GM23248 (cell line): ENCODE results near the gene SELENOO. TPM values are rescaled to one million over a fixed set of nuclear protein-coding genes. Genes with fewer than 3 reads are reported as not detected.

Experiments used
- DNase-seq: peaks from one replicate; pipeline ENCODE4 v3.0.0-alpha.2; 2015
- H2AFZ ChIP-seq: fragments of 200-600 bp; sonication (generic); 2 replicates; pipeline ENCODE4 v1.6.1; 2016; ENCODE audit warnings: antibody characterized with exemption
- H3F3A ChIP-seq: fragments of 200-600 bp; sonication (generic); 2 replicates; pipeline ENCODE4 v1.6.1; 2016; ENCODE audit warnings: mild to moderate bottlenecking, antibody characterized with exemption, mixed run types; ENCODE audit not compliant: insufficient read depth
- H3K27ac ChIP-seq: fragments of 200-600 bp; sonication (generic); 2 replicates; pipeline ENCODE4 v1.5.1; 2016; ENCODE audit warnings: mild to moderate bottlenecking
- H3K27me3 ChIP-seq: fragments of 200-600 bp; sonication (generic); replicated peaks from 2 replicates; pipeline ENCODE4 v1.6.1; 2016; ENCODE audit warnings: mild to moderate bottlenecking; ENCODE audit not compliant: insufficient read depth
- H3K36me3 ChIP-seq: fragments of 200-600 bp; sonication (generic); 2 replicates; pipeline ENCODE4 v1.6.1; 2016; ENCODE audit warnings: low read depth, mild to moderate bottlenecking
- H3K4me1 ChIP-seq: fragments of 200-600 bp; sonication (generic); 2 replicates; pipeline ENCODE4 v1.6.1; 2016; ENCODE audit warnings: mild to moderate bottlenecking; ENCODE audit not compliant: insufficient read depth
- H3K4me2 ChIP-seq: fragments of 200-600 bp; sonication (generic); one replicate; pipeline ENCODE4 v1.6.1; 2016; ENCODE audit warnings: mild to moderate bottlenecking; ENCODE audit not compliant: unreplicated experiment
- H3K4me3 ChIP-seq: fragments of 200-600 bp; sonication (generic); 2 replicates; pipeline ENCODE4 v1.5.1; 2016; ENCODE audit warnings: mild to moderate bottlenecking
- H3K79me2 ChIP-seq: fragments of 200-600 bp; sonication (generic); 2 replicates; pipeline ENCODE4 v1.6.1; 2016; ENCODE audit warnings: mild to moderate bottlenecking; ENCODE audit not compliant: insufficient read depth
- H3K9ac ChIP-seq: fragments of 200-600 bp; sonication (generic); 2 replicates; pipeline ENCODE4 v1.6.1; 2016; ENCODE audit warnings: mild to moderate bottlenecking
- H3K9me2 ChIP-seq: fragments of 200-600 bp; sonication (generic); 2 replicates; pipeline ENCODE4 v1.6.1; 2016; ENCODE audit warnings: mixed run types, mild to moderate bottlenecking, moderate library complexity; ENCODE audit not compliant: insufficient read depth
- H3K9me3 ChIP-seq: fragments of 200-600 bp; sonication (generic); one replicate; pipeline ENCODE4 v1.6.1; 2017; ENCODE audit warnings: low read depth
- H4K20me1 ChIP-seq: fragments of 200-600 bp; sonication (generic); 2 replicates; pipeline ENCODE4 v1.6.0; 2016; ENCODE audit not compliant: insufficient read depth
- EZH2 ChIP-seq: fragments of 200-600 bp; sonication (generic); IDR thresholded peaks from 2 replicates; pipeline ENCODE4 v1.6.1; 2018; ENCODE audit warnings: antibody characterized with exemption, mild to moderate bottlenecking; ENCODE audit not compliant: insufficient read depth, poor library complexity, severe bottlenecking
- EZH2phosphoT487 ChIP-seq: fragments of 200-600 bp; sonication (generic); IDR thresholded peaks from 2 replicates; pipeline ENCODE4 v1.6.1; 2018; ENCODE audit warnings: antibody characterized with exemption, moderate library complexity, mild to moderate bottlenecking, low read depth; ENCODE audit not compliant: insufficient read depth
- WGBS, 2 experiments: methylation state at CpG; one replicate each; pipeline ENCODE4 v1.1.6; 2015 to 2017; ENCODE audit warnings: low lambda C conversion rate in 2 of 2, low coverage in 1 of 2; ENCODE audit errors: missing lambda C conversion rate in 2 of 2; 5-methylcytosine and 5-hydroxymethylcytosine counted together
- in situ Hi-C: fragments of 300-500 bp; cut with MboI; formaldehyde crosslinking; loops from 2 replicates; pipeline ENCODE4 v1.15.0; 2020
- polyA plus RNA-seq: library from polyadenylated mRNA; unstranded; fragments of >200 nt; fragmentation: Nextera tagmentation; extraction: Ambion mirVana; gene quantifications from 2 replicates; pipeline ENCODE4 v1.2.1, GENCODE V29; 2016
- total RNA-seq: library from RNA; depleted of rRNA; stranded (reverse); fragments of >200 nt; shearing (Covaris generic); gene quantifications from 2 replicates; pipeline ENCODE4 v1.2.3, GENCODE V29; 2014

SELENOO gene
- total and polyA plus RNA-seq, 2 experiments from 2014 or later = 5.0 to 24.3 TPM

DNA sequence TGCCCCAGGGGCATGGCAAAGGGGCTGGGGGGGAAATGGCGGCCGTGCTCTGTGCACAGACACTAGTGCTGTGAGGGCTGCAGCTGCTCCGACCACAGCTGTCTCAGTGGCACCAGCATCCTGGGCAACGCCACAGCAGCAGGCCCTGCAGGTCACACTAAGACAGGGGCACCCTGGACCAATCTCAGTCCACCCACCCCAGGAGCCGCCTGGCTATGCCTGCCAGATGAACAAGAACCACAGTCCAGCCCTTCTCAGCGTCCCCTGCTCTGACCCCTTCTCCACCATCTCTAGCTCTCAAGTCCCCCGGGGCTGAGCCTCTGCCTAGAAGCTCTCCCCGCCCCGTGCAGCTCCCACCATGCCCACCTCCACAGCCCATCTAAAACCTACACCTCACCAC lies 27.6 kb downstream of the SELENOO start:
- Histone ChIP-seq H4K20me1 (no peaks in the 10 kb centered on the region), H3K4me1 (no peaks in the 10 kb centered on the region), H2AFZ (no peak overlapping the region), H3K9ac (no peak overlapping the region), H3K9me3 (no peaks in the 10 kb centered on the region), H3K36me3 (no peaks in the 10 kb centered on the region; the same call in 1 of the 2 replicates), H3K79me2 (peaks cover 4% of the 10 kb centered on the region; the same call in 1 of the 2 replicates), H3K9me2 (no peaks in the 10 kb centered on the region), H3K27ac (no peak overlapping the region), H3K4me2 (no peak overlapping the region), H3K4me3 (no peak overlapping the region), H3K27me3 (no peaks in the 10 kb centered on the region), H3F3A (no peaks in the 10 kb centered on the region)
- 98 to 100% methylated on average over 8 to 9 of the region's 9 CpGs for WGBS, 2 experiments
- TF ChIP-seq EZH2phosphoT487 = no peak
- in situ Hi-C loops = no loop called here
- no peak for DNase-seq

DNA sequence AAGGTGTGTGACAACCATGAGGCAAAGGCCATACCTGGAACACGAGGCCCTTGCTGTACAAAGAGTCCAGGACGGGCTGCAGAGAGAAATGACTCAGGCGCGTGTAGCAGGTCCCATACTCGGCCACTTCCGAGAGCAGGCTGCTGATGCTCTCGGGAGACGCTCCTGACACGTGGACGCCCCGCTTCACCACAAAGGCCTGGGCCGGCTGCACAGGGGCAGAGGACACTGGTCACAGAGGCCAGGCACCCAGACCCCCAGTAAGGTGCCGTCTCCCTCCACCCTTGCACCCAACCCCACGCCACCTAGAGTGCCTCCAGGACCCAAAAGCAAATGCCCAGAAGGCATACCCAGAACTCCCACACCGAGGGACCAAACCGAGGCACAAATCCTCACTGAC lies 28.6 kb downstream of the SELENOO start:
- no peaks in the 10 kb centered on the region; the same call in 1 of the 2 replicates for H3K36me3 ChIP-seq
- H2AFZ ChIP-seq = no peak overlapping the region

GRCh38 chr22:50232481-50233151 lies 31.8 kb downstream of the SELENOO start:
- Histone ChIP-seq H3K4me2 (no peak overlapping the region), H3K79me2 (peaks cover 35% of the 10 kb centered on the region), H2AFZ (no peak overlapping the region), H3K9ac (no peak overlapping the region), H3K27me3 (no peaks in the 10 kb centered on the region), H3K36me3 (no peaks in the 10 kb centered on the region), H3K27ac (no peak overlapping the region), H3F3A (no peaks in the 10 kb centered on the region), H3K9me3 (no peaks in the 10 kb centered on the region), H3K4me3 (no peak overlapping the region), H3K9me2 (no peaks in the 10 kb centered on the region), H4K20me1 (no peaks in the 10 kb centered on the region), H3K4me1 (no peaks in the 10 kb centered on the region)
- TF ChIP-seq EZH2phosphoT487 = no peak
- no peak for TF ChIP-seq EZH2
- DNase-seq = no peak
- 88 to 89% methylated on average over 20 of the region's 20 CpGs for WGBS, 2 experiments
- in situ Hi-C loops = no loop called here

More for the DNA sequence above, 28.6 kb downstream of the SELENOO start:
- H3K4me3 ChIP-seq = no peak overlapping the region
- H3K79me2 ChIP-seq = peaks cover 5% of the 10 kb centered on the region; the same call in 1 of the 2 replicates
- in situ Hi-C loops = no loop called here
- H3F3A ChIP-seq = no peaks in the 10 kb centered on the region
- no peak overlapping the region for H3K27ac ChIP-seq
- no peak overlapping the region for H3K4me2 ChIP-seq
- no peaks in the 10 kb centered on the region for H3K27me3 ChIP-seq
- no peaks in the 10 kb centered on the region for H3K4me1 ChIP-seq
- no peaks in the 10 kb centered on the region for H4K20me1 ChIP-seq
- H3K9me2 ChIP-seq = no peaks in the 10 kb centered on the region
- H3K9ac ChIP-seq = no peak overlapping the region
- 87 to 93% methylated on average over 16 of the region's 16 CpGs for WGBS, 2 experiments
- H3K9me3 ChIP-seq = no peaks in the 10 kb centered on the region
- DNase-seq = no peak
- TF ChIP-seq EZH2 = no peak
- TF ChIP-seq EZH2phosphoT487 = no peak

- Histone ChIP-seq H3K9me2 (no peaks in the 10 kb centered on the region), H3K4me2 (no peak overlapping the region), H3K36me3 (no peaks in the 10 kb centered on the region), H3K4me1 (no peaks in the 10 kb centered on the region), H3K79me2 (peaks cover 39% of the 10 kb centered on the region), H3K27me3 (no peaks in the 10 kb centered on the region), H3K9ac (no peak overlapping the region), H2AFZ (no peak overlapping the region), H3K4me3 (no peak overlapping the region), H4K20me1 (no peaks in the 10 kb centered on the region), H3K27ac (no peak overlapping the region), H3K9me3 (no peaks in the 10 kb centered on the region), H3F3A (no peaks in the 10 kb centered on the region)
- WGBS, 2 experiments = 91% methylated on average over 18 of the region's 18 CpGs
- TF ChIP-seq EZH2 (no peak), EZH2phosphoT487 (no peak)
- in situ Hi-C loops = no loop called here
- DNase-seq = no peak
These were observed 32.4 kb downstream of the SELENOO start for GRCh38 chr22:50233223-50233622.
